22Rv1 (cell line): ENCODE measurements around the gene LOXL3.

Source experiments
- CTCF ChIP-seq: fragments of 450-650 bp; IDR thresholded peaks from 2 replicates; pipeline ENCODE4 v1.5.1; 2017; ENCODE audit warnings: mild to moderate bottlenecking
- ZFX ChIP-seq: fragments of 450-650 bp; IDR thresholded peaks from 2 replicates; pipeline ENCODE4 v1.6.1; 2017; ENCODE audit warnings: antibody characterized with exemption, borderline replicate concordance

- no peak for TF ChIP-seq CTCF
- TF ChIP-seq ZFX, result no peak
Observed at GRCh38 chr2:74599676-74600075, 45.9 kb upstream of the LOXL3 start.
